H1 (cell line): ENCODE data around the gene PITPNC1. TPM values are rescaled to one million over a fixed set of nuclear protein-coding genes. Genes with fewer than 3 reads are reported as not detected.

Experiments
- CHD2 ChIP-seq: IDR thresholded peaks from 2 replicates; pipeline ENCODE4 v1.6.1; 2012; ENCODE audit warnings: low read length, improper control_type of control experiment
- EP300 ChIP-seq, 2 experiments: IDR thresholded peaks; 1 replicate in 1 of 2; 2 replicates in 1 of 2; pipeline ENCODE4 v1.6.1; 2011 to 2012; ENCODE audit warnings: low read depth in 2 of 2, low read length in 2 of 2, mild to moderate bottlenecking in 2 of 2, borderline replicate concordance in 1 of 2, inconsistent platforms in 1 of 2, moderate library complexity in 1 of 2
- NANOG ChIP-seq: IDR thresholded peaks from 2 replicates; pipeline ENCODE4 v1.6.1; 2011; ENCODE audit warnings: low read length, low read depth, mild to moderate bottlenecking, inconsistent platforms; ENCODE audit not compliant: insufficient read depth, poor library complexity, severe bottlenecking
- SRF ChIP-seq: IDR thresholded peaks from 2 replicates; pipeline ENCODE4 v1.6.1; 2011; ENCODE audit warnings: mild to moderate bottlenecking, low read depth, low read length, moderate library complexity
- TAF7 ChIP-seq: optimal IDR thresholded peaks from 2 replicates; pipeline ENCODE3; 2011; ENCODE audit warnings: low read depth, mild to moderate bottlenecking, inconsistent platforms, low read length, moderate library complexity, borderline replicate concordance
- ZNF274 ChIP-seq: IDR thresholded peaks from 2 replicates; pipeline ENCODE4 v1.7.0; 2012; ENCODE audit warnings: low read length, borderline replicate concordance; ENCODE audit errors: extremely low read depth
- polyA plus RNA-seq, 7 experiments: library from polyadenylated mRNA; depleted of rRNA in 3 of 7; stranded (reverse) in 5 of 7; unstranded in 2 of 7; fragments of >200 nt in 5 of 7; fragments of 200-250 nt in 2 of 7; gene quantifications; 1 replicate in 5 of 7; 2 replicates in 1 of 7; 4 replicates in 1 of 7; pipeline versions ENCODE4 v1.2.1 to v1.2.3, GENCODE V29; 2011 to 2013; ENCODE audit warnings: missing spikeins in 2 of 7, mixed read lengths in 2 of 7
- total RNA-seq: library from RNA; stranded (reverse); fragmentation: NEBNext Ultra II Directional; extraction: Animal tissue kit (Norgen Biotek cat#: 25700); gene quantifications from 2 replicates; pipeline ENCODE4 v1.2.1, GENCODE V29; 2021

The PITPNC1 gene
- total and polyA plus RNA-seq, 2 of the 8 experiments (the other 6 are each of a cell fraction or from before 2014, with no cell fraction given): 17.6 to 54.7 TPM

- TF ChIP-seq EP300 (IDR thresholded peaks at IDR 0.05; ENCODE audit: borderline replicate concordance in 1 of 2, low read depth in 2 of 2, low read length in 2 of 2) (no peak), NANOG (no peak), SRF (no peak), TAF7 (no peak), CHD2 (no peak), ZNF274 (no peak)
Observed at GRCh38 chr17:67708378-67708777, 331.3 kb downstream of the PITPNC1 start (continued).
